GM18498 (cell line): ENCODE measurements around the gene ZNF394.
"Not testable (repeated sequence)": the region's sequence is repeated elsewhere in the genome, so short reads cannot be mapped to it uniquely, and the experiment has no call there.

Experiments used
- ATAC-seq: cut with Tn5 transposase; IDR thresholded peaks from one replicate; pipeline ENCODE4 v1.9.1; 2021; ENCODE audit warnings: mild to moderate bottlenecking, moderate library complexity; ENCODE audit not compliant: unreplicated experiment

The ZNF394 gene

DNA sequence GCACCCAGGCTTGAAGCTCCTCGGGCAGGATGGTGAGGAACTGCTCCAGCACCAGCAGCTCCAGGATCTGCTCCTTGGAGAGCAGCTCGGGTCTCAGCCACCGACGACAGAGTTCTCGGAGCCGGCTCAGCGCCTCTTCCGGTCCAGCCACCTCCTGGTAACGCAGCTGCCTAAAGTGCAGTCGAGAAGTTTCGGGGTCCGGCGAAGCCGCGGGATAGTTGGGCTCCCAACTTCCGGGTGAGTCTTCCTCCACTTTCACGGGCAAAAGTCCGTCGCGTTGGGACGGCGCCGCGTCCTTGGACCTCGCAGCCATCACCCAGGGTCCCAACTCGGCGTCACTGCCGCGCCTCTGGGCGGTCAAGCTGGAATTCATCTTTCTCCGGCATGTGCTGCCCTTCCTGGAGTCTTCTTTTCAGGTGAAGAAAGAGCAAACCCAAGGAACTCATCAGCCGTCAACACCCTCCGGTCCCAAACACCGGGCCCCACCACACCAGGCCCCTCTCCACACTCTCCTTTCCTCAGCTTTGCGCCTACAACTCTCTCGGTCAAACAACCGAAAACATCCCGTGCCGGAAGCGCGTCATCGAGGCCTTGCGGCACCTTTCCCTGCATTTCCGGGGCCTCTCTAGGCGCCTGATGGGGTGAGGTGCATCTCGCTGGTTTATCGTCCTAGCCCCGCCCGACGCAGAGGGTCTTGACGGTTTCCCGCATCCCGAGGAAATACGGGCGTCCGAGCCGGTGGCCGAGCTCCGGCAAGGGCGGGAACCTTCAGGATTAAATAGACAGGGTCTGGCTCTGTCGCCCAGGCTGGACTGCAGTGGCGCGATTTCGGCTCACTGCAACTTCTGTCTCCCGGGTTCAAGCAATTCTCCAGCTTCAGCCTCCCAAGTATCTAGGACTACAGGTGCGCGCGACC lies at the start of gene ZNF394:
TSS of gene ZNF394 (minus strand) at position 561 of the 916 bp plus-strand sequence. CDS start at position 373, 188 bp downstream.
- peak; percentile 41 for ATAC-seq

DNA sequence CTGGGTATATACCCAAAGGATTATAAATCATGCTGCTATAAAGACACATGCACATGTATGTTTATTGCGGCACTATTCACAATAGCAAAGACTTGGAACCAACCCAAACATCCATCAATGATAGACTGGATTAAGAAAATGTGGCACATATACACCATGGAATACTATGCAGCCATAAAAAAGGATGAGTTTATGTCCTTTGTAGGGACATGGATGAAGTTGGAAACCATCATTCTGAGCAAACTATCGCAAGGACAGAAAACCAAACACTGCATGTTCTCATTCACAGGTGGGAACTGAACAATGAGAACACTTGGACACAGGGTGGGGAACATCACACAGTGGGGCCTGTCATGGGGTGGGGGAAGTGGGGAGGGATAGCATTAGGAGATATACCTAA lies 49.5 kb upstream of the ZNF394 start:
- not testable (repeated sequence) for ATAC-seq

DNA sequence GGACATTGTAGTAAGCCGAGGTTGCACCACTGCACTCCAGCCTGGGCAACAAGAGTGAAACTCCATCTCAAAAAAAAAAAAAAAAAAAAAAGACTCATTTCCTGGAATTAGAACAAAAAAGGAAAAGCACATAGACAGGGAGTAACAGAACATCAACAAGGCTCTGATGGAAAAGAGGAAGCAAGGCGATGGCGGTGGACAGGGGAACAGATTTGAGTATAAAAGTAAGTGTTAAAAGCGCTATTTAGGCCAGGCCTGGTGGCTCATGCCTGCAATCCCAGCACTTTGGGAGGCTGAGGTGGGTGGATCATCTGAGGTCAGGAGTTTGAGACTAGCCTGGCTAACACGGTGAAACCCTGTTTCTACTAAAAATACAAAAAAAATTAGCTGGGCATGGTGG lies 45.2 kb upstream of the ZNF394 start:
- ATAC-seq, result not testable (repeated sequence)

DNA sequence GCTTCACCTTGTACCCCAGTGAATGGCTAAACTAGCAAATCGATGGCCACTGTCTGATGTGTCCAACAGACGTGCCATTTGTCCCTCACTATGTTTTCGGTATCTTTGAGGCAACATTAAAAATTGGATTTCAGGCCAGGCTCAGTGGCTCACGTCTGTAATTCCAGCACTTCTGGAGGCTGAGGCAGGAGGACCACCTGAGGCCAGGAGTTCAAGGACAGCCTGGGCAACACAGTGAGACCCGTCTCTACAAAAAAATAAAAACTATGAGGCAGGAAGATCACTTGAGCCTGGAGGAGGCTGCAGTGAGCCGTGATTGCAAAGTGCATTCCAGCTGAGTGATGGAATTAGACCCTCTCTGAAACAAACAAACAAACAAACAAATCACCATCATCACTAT lies 43.8 kb upstream of the ZNF394 start:
- no peak for ATAC-seq

DNA sequence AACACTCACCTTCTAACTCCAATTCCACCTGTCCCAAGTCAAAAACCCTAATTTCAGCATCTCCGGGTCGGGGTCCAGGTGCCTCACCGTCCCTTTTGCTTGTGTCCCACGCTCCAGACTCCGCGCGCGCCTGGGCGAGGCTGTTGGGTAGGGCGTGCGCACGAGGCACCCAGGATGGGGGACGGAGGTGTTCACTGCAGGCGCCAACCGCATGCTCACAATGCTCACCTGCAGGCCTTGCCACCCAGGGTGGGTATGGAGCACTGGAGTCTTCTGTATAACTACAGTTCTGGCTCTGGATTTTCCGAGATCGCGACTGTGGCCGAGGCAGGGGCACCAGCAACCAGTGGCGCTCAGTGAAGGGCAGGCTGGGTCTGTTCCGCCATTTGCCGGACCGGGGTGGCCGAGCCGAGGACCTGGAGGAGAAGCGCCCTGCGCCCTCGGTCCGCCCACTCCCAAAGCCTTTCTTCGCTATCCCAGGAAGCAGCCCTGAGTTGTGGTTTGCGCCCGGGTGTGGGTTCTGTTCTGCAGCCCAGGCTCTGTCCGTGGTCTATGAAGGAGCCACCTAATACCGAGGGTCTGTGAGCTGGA lies 43.1 kb upstream of the ZNF394 start:
- ATAC-seq, result no peak

DNA sequence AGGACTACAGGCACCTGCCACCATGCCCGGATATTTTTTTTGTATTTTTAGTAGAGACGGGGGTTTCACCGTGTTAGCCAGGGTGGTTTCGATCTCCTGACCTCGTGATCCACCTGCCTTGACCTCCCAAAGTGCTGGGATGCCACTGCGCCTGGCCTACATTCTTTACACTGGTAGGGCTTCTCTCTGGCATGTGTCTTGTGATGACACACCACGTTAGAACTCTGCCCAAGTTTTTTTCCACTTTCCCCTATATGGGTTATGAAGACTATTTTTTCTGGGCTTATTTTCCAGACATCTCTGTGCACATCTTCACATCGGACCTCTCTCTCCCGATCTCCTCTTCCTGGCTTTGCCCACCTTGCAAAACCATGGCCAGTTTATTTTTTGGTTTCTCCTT lies 41.1 kb upstream of the ZNF394 start:
- ATAC-seq, result no peak

DNA sequence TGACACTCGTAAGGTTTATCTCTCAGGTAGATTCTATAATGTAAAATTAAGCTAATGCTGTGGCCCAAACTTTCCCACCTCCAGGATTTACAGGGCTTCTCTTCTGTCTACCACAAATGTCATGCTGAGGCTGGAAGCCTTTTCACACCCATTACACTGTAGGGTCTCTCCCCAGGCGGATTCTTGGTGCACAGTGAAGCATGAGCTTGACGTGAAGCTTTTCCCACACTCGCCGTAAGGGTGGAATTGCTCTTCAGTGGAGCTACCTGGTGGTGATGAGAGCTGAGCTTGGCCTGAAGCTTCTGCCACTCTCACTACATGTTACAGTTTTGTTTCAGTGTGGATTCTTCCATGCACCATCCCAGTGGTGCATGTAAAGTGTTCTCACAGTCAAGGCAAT lies 40.5 kb upstream of the ZNF394 start:
- no peak for ATAC-seq

DNA sequence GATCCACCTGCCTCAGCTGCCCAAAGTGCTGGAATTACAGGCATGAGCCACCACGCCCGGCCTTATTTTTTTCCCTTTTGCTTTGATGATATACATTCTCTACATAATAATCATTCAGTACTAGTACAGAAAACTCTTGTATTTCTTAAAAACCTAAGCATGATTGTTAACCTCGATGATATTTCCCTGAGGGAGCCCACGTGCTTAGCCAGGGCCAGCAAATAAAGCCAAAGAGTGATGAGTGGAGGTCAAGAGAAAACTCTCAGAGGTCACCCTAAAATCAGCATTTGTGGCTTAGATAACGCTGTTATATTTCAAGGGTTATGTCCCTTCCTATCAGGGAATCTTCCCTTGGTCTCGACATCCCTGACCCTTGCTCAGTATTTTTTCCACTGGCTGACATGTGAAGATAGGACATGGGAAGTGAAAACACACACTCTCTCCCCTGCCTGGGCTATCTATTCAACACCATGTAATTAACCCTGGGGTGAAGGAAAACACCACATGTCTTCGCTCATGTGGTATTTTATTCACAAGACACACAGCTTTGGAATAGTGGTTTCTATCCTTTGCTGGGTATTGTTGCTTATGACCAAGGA lies 39.2 kb upstream of the ZNF394 start:
- no peak for ATAC-seq

DNA sequence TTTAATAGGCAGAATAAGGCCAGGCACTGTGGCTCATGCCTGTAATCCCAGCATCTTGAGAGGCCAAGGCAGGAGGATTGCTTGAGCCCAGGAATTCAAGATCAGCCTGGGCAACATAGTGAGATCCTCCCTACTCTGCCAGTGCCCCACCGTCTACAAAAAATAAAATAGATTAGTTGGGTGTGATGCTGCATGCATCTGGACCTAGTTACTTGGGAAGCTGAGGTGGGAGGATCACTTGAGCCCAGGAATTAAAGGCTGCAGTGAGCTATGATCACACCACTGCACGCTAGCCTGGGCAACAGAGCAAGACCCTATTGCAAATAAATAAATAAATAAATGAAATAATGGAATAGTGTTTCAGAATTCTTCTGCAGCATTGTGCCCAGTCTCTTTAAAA lies 35.6 kb upstream of the ZNF394 start:
- ATAC-seq, result no peak

DNA sequence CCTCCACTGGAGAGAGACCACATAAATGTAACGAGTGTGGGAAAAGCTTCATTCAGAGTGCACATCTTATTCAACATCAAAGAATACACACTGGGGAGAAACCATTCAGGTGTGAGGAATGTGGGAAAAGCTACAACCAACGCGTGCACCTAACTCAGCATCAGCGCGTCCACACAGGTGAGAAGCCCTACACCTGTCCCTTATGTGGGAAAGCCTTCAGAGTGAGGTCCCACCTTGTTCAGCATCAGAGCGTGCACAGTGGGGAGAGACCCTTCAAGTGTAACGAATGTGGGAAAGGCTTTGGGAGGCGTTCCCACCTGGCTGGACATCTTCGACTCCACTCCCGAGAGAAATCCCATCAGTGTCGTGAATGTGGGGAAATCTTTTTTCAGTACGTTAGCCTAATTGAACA lies 31.3 kb upstream of the ZNF394 start:
- ATAC-seq, result no peak

DNA sequence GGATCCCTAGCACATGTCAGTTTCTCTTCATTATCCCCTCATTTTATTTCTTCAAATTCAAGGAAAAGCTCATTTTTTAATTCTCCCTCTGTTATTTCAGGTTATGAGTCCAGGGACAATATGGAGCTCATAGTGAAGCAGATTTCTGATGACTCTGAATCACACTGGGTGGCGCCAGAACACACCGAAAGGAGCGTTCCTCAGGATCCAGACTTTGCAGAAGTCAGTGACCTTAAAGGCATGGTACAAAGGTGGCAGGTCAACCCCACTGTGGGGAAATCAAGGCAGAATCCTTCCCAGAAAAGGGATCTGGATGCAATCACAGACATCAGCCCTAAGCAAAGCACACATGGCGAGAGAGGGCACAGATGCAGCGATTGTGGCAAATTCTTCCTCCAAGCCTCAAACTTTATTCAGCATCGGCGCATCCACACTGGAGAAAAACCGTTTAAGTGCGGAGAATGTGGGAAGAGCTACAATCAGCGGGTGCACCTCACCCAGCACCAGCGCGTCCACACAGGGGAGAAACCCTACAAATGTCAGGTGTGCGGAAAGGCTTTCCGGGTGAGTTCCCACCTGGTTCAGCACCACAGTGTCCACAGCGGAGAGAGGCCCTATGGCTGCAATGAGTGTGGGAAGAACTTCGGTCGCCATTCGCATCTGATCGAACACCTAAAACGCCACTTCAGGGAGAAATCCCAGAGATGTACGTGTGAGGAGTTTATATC lies 25.8 kb upstream of the ZNF394 start:
- no peak for ATAC-seq

DNA sequence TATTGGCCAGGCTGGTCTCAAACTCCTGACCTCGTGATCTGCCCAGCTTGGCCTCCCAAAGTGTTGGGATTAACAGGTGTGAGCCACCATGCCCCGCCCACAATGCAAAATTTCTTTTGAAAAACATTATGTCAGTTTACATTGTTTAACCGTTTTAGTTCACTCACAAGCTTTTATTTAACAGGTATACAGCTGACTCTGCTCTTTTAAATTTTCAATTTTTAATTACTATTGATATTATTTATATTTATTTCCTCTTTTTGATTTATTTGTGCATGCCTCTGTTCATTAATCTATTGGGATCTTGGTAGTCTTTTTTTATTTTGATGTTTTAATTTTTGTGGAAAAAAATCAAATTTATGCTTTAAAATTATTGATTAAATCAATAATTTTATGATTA lies 21.3 kb upstream of the ZNF394 start:
- ATAC-seq, result no peak

DNA sequence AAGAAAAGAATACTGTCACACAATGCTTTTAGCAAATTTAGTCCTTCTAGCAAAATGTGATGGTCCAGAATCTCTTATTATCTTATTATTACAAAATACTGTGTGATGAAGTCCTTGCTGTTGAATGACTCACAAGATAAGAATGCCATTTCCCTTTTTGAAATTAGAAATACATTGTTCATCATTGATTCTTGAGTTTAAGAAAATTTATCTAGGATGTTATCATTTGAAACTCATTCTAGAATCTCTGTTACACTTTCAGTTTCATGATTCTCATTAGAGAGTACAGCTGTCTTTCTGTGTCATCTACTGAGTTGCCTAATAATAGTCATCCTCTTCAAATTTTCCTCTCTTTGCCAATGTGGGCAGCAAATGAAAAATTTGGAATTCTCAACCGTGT lies 14.0 kb upstream of the ZNF394 start:
- no peak for ATAC-seq

DNA sequence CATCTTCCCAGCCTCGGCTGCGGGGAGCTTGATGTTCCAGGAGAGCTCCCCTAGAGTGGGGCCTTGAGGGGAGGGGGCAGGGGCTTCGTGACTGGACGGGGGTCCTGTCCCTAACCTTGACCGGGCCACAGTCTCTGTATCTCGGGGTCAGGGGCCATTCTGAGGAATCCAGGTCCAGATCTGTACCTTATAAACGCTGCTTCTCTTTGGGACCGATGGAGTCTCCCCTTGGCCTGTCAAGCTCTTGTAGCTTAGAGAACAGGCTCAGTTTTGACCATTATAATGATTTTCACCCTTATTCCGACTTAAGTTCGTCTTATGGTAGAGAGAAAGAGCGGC lies 5.2 kb upstream of the ZNF394 start:
- ATAC-seq, result peak; percentile 8

DNA sequence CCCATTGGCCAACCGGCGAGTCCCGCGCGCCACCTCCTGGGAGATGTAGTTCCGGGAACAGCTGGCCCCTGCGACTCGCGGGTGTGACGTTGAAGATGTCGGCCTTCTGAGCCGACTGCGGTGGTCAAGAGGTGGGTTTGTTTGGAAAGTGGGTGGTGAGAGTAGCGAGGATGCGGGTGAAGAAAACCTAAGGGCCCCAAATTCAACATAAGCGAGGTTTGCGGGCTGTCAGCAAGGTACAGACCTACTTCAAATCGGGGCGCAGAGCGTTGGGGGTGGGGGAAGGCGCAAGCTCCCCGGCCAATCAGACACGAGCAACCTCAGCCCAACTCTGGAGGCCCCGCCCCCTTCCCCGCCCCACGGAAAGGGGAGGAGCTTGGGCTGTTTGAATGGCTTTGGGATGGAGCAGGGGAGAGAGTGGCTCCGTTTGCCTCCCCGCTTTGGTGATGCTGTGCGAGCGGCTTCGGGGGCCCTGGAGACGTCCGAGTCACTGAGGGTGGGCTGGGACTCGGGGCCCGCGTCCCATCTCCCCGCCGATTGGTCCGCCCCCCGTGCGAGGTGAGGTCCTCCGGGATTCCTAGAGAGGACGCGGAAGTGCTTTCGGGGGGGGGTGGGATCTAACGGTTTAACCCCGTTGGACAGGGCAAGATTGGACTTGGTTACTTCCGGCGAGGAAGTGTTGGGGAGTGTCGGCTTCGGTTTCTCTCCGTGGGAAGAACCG lies 4.7 kb upstream of the ZNF394 start, which contains the start of gene ZKSCAN5:
TSS of gene ZKSCAN5 (plus strand) at position 60 of the 721 bp plus-strand sequence. CDS start 1,383 bp downstream, outside the sequence.
- peak; percentile 82 for ATAC-seq

DNA sequence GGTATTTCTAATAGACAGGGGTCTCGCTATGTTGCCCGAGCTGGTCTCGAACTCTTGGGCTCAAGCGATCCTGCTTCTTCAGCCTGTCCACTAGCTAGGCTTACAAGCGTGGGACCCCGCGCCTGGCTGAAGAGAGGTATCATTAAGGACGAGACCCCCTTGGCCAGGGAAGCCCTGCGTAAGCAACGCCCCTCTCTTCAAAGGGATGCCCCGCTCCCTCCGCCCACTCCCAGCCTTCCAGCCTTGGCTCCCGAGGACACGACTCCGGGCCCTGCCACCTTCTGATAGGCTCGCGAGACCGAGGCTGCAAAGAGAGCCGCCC lies 4.2 kb upstream of the ZNF394 start:
- no peak for ATAC-seq

DNA sequence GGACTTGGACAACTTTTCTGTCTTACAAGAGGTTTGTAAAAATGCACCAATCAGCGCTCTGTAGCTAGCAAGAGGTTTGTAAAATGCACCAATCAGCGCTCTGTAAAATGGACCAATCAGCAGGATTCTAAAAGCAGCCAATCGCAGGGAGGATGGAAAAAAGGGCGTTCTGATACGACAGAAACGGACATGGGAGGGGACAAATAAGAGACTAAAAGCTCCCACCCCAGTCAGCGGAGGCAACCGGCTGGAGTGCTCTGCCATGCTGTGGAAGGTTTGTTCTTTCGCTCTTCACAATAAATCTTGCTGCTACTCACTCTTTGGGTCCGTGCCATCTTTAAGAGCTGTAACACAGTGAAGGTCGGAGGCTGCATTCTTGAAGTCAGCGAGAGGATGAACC lies 1.2 kb upstream of the ZNF394 start:
- ATAC-seq, result not testable (repeated sequence)

DNA sequence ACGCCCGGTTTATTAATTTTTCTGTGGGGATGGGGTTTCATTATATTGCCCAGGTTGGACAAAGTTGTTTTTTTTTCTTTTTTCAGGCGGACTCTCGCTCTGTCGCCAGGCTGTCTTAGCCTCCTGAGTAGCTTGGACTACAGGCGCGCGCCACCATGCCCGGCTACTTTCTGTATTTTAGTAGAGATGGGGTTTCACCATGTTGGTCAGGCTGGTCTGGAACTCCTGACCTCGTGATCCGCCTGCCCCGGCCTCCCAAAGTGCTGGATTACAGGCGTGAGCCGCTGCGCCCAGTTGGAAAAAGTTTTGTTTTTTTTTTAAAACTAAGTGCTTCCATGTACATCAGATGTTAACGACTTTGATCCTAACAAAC lies 542 bp upstream of the ZNF394 start:
- ATAC-seq, result no peak

DNA sequence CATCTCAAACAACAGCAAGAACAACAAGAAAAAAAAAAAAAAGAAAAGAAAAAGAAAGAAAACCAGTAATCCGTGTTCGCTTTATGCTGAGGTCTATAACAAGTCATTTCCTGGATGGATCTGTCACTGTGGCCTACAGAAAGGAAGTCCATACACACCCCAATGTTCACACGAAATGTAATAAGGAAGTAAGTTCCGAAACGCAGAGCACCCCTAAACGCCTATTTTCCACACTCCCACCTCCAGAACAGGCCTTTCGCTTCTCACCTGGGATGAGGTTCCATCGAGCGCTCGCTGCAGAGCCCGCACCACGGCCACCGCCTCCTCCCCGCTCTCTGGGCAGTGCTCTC lies 735 bp downstream of the ZNF394 start:
- ATAC-seq, result peak; percentile 8

DNA sequence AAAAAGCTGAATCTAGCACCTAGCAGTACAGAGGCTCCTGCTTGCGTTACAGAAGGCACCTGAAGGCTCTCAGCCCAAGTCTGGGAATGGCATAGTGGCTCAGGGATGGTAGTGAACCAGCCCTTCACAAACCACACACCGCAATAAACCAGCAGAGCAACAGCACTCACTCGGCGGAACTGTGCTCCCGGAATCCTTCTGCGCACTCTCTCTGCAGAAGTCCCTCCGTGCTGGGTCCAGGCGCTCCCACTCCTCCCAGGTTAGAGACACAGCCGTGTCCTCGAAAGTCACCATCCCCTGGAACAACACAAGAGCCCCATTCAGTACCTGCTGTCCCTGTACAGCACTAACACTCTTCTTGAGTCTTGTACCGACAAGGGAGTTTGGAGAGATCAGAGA lies 1.5 kb downstream of the ZNF394 start:
- no peak for ATAC-seq
